ENCODE results near the gene MRM1. TPM values are rescaled to one million over a fixed set of nuclear protein-coding genes. Genes with fewer than 3 reads are reported as not detected.

MRM1 gene
- total and polyA plus RNA-seq, 9 of the 15 experiments (the other 6 are each of a cell fraction or from before 2014, with no cell fraction given): 0.61 to 28.4 (median 21.5) TPM

DNA sequence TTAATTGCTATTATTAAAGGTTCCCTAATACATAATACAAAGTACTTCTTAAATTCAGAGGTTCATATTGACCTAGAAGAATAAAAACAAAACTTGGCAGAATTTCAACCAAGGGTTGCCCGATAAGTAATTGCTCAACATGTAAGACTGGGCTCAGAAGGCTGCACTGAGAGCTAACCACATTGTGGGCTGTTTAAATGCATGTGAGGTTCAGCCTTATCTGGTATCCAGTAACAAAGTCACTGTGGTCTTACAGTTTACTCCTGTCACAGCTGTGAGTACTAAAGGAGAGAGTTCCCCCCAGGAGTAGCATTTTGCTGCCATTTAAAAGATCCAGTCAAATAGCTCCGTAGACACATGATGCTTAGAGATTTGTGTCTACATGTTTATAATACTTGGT lies 11.3 kb upstream of the MRM1 start (continued):
- no peak for TF ChIP-seq TBL1XR1 (IDR thresholded peaks at IDR 0.05; ENCODE audit: low read length in 2 of 2)
- TF ChIP-seq RFX1 (IDR thresholded peaks at IDR 0.05): no peak
- no peak for TF ChIP-seq TBP (optimal IDR thresholded peaks at IDR 0.05; ENCODE audit: low read depth, low read length)
- TF ChIP-seq EP400 (IDR thresholded peaks at IDR 0.05): peak; percentile 41
- TF ChIP-seq, protein P1, sequence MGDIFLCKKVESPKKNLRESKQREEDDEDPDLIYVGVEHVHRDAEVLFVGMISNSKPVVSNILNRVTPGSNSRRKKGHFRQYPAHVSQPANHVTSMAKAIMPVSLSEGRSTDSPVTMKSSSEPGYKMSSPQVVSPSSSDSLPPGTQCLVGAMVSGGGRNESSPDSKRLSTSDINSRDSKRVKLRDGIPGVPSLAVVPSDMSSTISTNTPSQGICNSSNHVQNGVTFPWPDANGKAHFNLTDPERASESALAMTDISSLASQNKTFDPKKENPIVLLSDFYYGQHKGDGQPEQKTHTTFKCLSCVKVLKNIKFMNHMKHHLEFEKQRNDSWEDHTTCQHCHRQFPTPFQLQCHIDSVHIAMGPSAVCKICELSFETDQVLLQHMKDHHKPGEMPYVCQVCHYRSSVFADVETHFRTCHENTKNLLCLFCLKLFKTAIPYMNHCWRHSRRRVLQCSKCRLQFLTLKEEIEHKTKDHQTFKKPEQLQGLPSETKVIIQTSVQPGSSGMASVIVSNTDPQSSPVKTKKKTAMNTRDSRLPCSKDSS (IDR thresholded peaks at IDR 0.05; ENCODE audit: low read depth, partially characterized antibody): no peak
- TF ChIP-seq JUN (IDR thresholded peaks at IDR 0.05; ENCODE audit: borderline replicate concordance, low read depth, low read length): no peak
- TF ChIP-seq JUN (CRISPR knock-in tag; IDR thresholded peaks at IDR 0.05; ENCODE audit: borderline replicate concordance): no peak
- no peak for TF ChIP-seq KDM4B (IDR thresholded peaks at IDR 0.05; ENCODE audit: borderline replicate concordance in 2 of 2, low read depth in 1 of 2)
- no peak for TF ChIP-seq ZNF785 (CRISPR knock-in tag; IDR thresholded peaks at IDR 0.05)
- TF ChIP-seq NCOA2 (IDR thresholded peaks at IDR 0.05; ENCODE audit: partially characterized antibody in 2 of 2): no peak
- TF ChIP-seq SMAD4 (CRISPR knock-in tag; conservative IDR thresholded peaks at IDR 0.05): no peak
- TF ChIP-seq, protein P2, sequence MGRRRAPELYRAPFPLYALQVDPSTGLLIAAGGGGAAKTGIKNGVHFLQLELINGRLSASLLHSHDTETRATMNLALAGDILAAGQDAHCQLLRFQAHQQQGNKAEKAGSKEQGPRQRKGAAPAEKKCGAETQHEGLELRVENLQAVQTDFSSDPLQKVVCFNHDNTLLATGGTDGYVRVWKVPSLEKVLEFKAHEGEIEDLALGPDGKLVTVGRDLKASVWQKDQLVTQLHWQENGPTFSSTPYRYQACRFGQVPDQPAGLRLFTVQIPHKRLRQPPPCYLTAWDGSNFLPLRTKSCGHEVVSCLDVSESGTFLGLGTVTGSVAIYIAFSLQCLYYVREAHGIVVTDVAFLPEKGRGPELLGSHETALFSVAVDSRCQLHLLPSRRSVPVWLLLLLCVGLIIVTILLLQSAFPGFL (CRISPR knock-in tag; IDR thresholded peaks at IDR 0.05): no peak
- TF ChIP-seq SETDB1 (IDR thresholded peaks at IDR 0.05; ENCODE audit: low read length): no peak
- TF ChIP-seq SNIP1 (IDR thresholded peaks at IDR 0.05; ENCODE audit: low read depth): no peak
- TF ChIP-seq, protein P3, sequence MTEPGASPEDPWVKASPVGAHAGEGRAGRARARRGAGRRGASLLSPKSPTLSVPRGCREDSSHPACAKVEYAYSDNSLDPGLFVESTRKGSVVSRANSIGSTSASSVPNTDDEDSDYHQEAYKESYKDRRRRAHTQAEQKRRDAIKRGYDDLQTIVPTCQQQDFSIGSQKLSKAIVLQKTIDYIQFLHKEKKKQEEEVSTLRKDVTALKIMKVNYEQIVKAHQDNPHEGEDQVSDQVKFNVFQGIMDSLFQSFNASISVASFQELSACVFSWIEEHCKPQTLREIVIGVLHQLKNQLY (CRISPR knock-in tag; conservative IDR thresholded peaks at IDR 0.05): no peak
- no peak for TF ChIP-seq ZC3H8 (IDR thresholded peaks at IDR 0.05)
- no peak for TF ChIP-seq GTF2E2 (tag; IDR thresholded peaks at IDR 0.05)
- no peak for TF ChIP-seq ZNF165 (CRISPR knock-in tag; IDR thresholded peaks at IDR 0.05; ENCODE audit: borderline replicate concordance)
- TF ChIP-seq BACH1 (tag; IDR thresholded peaks at IDR 0.05): no peak
- no peak for TF ChIP-seq ZKSCAN3 (CRISPR knock-in tag; IDR thresholded peaks at IDR 0.05)
- TF ChIP-seq POLR2AphosphoS2 (IDR thresholded peaks at IDR 0.05; ENCODE audit: low read length): no peak
- TF ChIP-seq ZNF263 (CRISPR knock-in tag; IDR thresholded peaks at IDR 0.05; ENCODE audit: borderline replicate concordance): no peak
- TF ChIP-seq HDAC8 (tag; IDR thresholded peaks at IDR 0.05): no peak
- TF ChIP-seq KLF13 (tag; IDR thresholded peaks at IDR 0.05; ENCODE audit: borderline replicate concordance, low read depth): no peak
- no peak for TF ChIP-seq TOE1 (IDR thresholded peaks at IDR 0.05; ENCODE audit: borderline replicate concordance)
- TF ChIP-seq TOE1 (CRISPR knock-in tag; IDR thresholded peaks at IDR 0.05; ENCODE audit: borderline replicate concordance, low read depth): no peak
